IMR-90 (cell line): Measurements from ENCODE around the gene ERMP1.

ENCODE experiments used
- CHD1 ChIP-seq: IDR thresholded peaks from 2 replicates; pipeline ENCODE4 v1.6.1; 2012; ENCODE audit warnings: low read depth, low read length, improper control_type of control experiment
- CTCF ChIP-seq: conservative IDR thresholded peaks from 2 replicates; pipeline ENCODE4 v1.5.1; 2012; ENCODE audit warnings: mild to moderate bottlenecking, low read depth, low read length, improper control_type of control experiment
- FOS ChIP-seq: fragments of 150-350 bp; IDR thresholded peaks from 2 replicates; pipeline ENCODE4 v1.6.1; 2016; ENCODE audit warnings: low read depth, low read length
- POLR2A ChIP-seq: IDR thresholded peaks from 2 replicates; pipeline ENCODE4 v1.6.1; 2012; ENCODE audit warnings: mild to moderate bottlenecking, low read depth, low read length
- RAD21 ChIP-seq: IDR thresholded peaks from 2 replicates; pipeline ENCODE4 v1.6.1; 2012; ENCODE audit warnings: low read length, improper control_type of control experiment
- RCOR1 ChIP-seq: IDR thresholded peaks from 2 replicates; pipeline ENCODE4 v1.6.1; 2012; ENCODE audit warnings: mild to moderate bottlenecking, low read length, improper control_type of control experiment; ENCODE audit not compliant: insufficient replicate concordance

GRCh38 chr9:5838884-5839571, 6.1 kb upstream of the ERMP1 start:
- TF ChIP-seq RAD21 (no peak), CTCF (no peak), POLR2A (no peak), FOS (peak; percentile 51; the same call in 1 of the 2 replicates), CHD1 (no peak), RCOR1 (no peak)
